Activated CD8-positive, alpha-beta T cell treated with anti-CD3 and anti-CD28 coated beads for 36 hours (primary cell): ENCODE measurements around the gene ZNF19. TPM values are rescaled to one million over a fixed set of nuclear protein-coding genes. Genes with fewer than 3 reads are reported as not detected.

Experiments
- ATAC-seq: fragments of 200-7000 bp; cut with Tn5 transposase; one replicate; pipeline ENCODE4 v1.10.0; 2021; ENCODE audit warnings: mild to moderate bottlenecking, moderate library complexity
- CTCF ChIA-PET: fragments of 350-600 bp; sonication (Branson Sonifier 250); formaldehyde crosslinking; loops from one replicate; lab custom pipeline; 2021; ENCODE audit warnings: antibody characterized with exemption; lab: Charles Lee
- POLR2A ChIA-PET: fragments of 350-600 bp; sonication (Branson Sonifier 250); formaldehyde crosslinking; loops from one replicate; lab custom pipeline; 2021; ENCODE audit warnings: antibody characterized with exemption; lab: Charles Lee
- DNase-seq: peaks from one replicate; pipeline ENCODE4 v3.0.0-alpha.2; 2020
- H3K27ac Mint-ChIP-seq: one replicate; pipeline ENCODE4 v1.8.0; 2021; ENCODE audit warnings: mild to moderate bottlenecking, mixed read lengths
- H3K27me3 Mint-ChIP-seq: one replicate; pipeline ENCODE4 v1.8.0; 2021; ENCODE audit warnings: mixed read lengths
- H3K36me3 Mint-ChIP-seq: one replicate; pipeline ENCODE4 v1.8.0; 2021; ENCODE audit warnings: low read depth, mixed read lengths
- H3K4me1 Mint-ChIP-seq: one replicate; pipeline ENCODE4 v1.8.0; 2021; ENCODE audit warnings: low read depth, mixed read lengths
- H3K4me3 Mint-ChIP-seq: one replicate; pipeline ENCODE4 v1.8.0; 2021; ENCODE audit warnings: mild to moderate bottlenecking, moderate library complexity, mixed read lengths
- H3K9me3 Mint-ChIP-seq: one replicate; pipeline ENCODE4 v1.8.0; 2021; ENCODE audit warnings: mixed read lengths
- intact Hi-C: fragments of 100-400 bp; cut with micrococcal nuclease; formaldehyde crosslinking; loops from one replicate; pipeline ENCODE4 v1.10.0; 2022
- total RNA-seq, 2 experiments: library from RNA; stranded (reverse); gene quantifications; one replicate each; pipeline ENCODE4 v1.2.3, GENCODE V29; 2021
- TF ChIP-seq, protein P1 (sequence below): fragments of 200-600 bp; IDR thresholded peaks from one replicate; pipeline ENCODE4 v1.8.0; 2022; ENCODE audit warnings: antibody characterized with exemption, mild to moderate bottlenecking

ZNF19 gene
- total RNA-seq, 2 experiments from 2014 or later, result 3.9 to 4.1 TPM

DNA sequence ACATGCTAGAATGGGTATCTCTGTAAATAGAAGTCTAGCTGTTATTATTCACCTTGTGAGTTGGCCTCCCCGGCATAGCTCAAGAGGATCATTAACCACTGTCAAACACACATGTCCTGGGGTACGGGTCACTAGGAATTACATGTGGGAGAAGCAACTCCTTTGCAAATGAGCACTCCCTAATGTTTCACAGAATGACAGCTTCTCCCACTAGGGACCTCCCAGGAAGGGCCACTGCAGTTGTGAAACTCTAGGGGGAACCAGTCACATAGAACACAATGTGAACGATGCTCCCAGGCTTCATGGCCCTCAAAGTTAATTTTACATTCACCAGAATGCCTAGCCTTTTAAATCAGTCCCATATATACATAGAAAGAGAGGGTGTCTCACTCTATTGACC lies 12.4 kb upstream of the ZNF19 start:
- intact Hi-C loops, result no loop called here
- ChIA-PET POLR2A (interaction anchor here (1.4 kb wide), 1 partner anchor 89 kb away, joined by 3 read pairs; no protein-coding TSS in a partner anchor), CTCF (interaction anchor here (0.6 to 7.1 kb wide), 6 partner anchors 22 to 110 kb away, joined by 3 to 150 read pairs (median 3); no protein-coding TSS in a partner anchor)
- no peaks in the 10 kb centered on the region for H3K36me3 Mint-ChIP-seq
- H3K4me1 Mint-ChIP-seq, result no peaks in the 10 kb centered on the region
- no peak for ATAC-seq
- no peak overlapping the region for H3K4me3 Mint-ChIP-seq
- TF ChIP-seq, protein P1, sequence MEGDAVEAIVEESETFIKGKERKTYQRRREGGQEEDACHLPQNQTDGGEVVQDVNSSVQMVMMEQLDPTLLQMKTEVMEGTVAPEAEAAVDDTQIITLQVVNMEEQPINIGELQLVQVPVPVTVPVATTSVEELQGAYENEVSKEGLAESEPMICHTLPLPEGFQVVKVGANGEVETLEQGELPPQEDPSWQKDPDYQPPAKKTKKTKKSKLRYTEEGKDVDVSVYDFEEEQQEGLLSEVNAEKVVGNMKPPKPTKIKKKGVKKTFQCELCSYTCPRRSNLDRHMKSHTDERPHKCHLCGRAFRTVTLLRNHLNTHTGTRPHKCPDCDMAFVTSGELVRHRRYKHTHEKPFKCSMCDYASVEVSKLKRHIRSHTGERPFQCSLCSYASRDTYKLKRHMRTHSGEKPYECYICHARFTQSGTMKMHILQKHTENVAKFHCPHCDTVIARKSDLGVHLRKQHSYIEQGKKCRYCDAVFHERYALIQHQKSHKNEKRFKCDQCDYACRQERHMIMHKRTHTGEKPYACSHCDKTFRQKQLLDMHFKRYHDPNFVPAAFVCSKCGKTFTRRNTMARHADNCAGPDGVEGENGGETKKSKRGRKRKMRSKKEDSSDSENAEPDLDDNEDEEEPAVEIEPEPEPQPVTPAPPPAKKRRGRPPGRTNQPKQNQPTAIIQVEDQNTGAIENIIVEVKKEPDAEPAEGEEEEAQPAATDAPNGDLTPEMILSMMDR, result no peak
- DNase-seq, result no peak
- no peaks in the 10 kb centered on the region for H3K9me3 Mint-ChIP-seq
- H3K27ac Mint-ChIP-seq, result no peak overlapping the region
- H3K27me3 Mint-ChIP-seq, result peaks cover 1% of the 10 kb centered on the region

DNA sequence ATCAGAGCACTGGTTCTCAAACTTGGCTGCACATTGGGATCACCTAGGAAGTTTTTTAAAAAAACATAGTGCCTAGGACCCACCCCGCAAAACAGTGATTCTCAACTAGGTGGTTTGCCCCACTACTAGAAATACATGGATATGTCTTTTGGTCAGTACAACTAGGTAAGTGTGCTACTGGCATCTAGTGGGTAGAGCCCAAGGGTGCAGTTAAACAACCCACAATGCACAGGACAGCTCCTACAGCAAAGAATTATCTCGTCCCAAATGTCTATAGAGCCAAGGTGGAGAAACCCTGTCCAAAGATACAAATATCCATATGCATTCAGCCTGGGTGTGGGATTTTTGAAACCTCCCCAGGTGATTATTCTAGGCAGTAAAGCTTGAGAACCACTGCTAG lies 11.8 kb upstream of the ZNF19 start:
- H3K4me3 Mint-ChIP-seq, result no peak overlapping the region
- POLR2A ChIA-PET, result interaction anchor here (1.4 kb wide), 1 partner anchor 88 kb away, joined by 3 read pairs; no protein-coding TSS in a partner anchor
- no peaks in the 10 kb centered on the region for H3K9me3 Mint-ChIP-seq
- no peak overlapping the region for H3K27ac Mint-ChIP-seq
- ATAC-seq (no peak), DNase-seq (no peak)
- TF ChIP-seq, protein P1, result no peak
- H3K36me3 Mint-ChIP-seq, result no peaks in the 10 kb centered on the region
- peaks cover 1% of the 10 kb centered on the region for H3K27me3 Mint-ChIP-seq
- intact Hi-C loops, result no loop called here
- H3K4me1 Mint-ChIP-seq, result no peaks in the 10 kb centered on the region
- CTCF ChIA-PET, result interaction anchor here (0.7 to 7.1 kb wide), 8 partner anchors 21 to 110 kb away, joined by 3 to 150 read pairs (median 8); partner anchors contain the start of gene ZNF23

DNA sequence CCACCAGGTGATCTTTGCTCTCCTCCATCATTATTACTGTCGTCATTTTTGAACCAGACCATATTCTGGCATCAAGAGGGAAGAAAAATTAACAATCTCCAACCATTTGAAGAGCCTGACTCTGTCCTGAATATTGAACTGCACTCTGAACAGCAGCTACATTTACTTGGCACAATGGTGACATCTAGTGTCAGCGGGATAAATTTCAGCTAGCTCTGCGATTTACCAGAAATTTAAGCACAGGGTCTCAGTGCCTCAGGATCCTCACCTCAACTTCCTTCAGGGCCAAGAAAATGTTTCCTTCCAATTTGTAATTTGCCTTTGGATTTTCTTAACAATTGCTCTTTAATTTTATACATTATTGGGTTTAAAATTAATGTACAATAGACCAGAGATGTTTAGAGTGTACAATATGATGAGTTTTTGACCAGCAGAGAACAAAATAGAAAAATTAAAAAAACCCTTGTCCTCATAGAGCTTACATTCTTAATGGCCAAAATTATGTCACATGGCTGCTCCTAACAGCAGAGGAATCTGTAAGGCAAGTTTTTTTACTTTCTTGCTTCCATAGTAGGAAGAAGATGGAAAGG lies 10.7 kb upstream of the ZNF19 start:
- Mint-ChIP-seq H3K9me3 (no peaks in the 10 kb centered on the region), H3K4me3 (no peak overlapping the region), H3K4me1 (no peaks in the 10 kb centered on the region), H3K36me3 (no peaks in the 10 kb centered on the region), H3K27ac (no peak overlapping the region), H3K27me3 (peaks cover 1% of the 10 kb centered on the region)
- ChIA-PET POLR2A (interaction anchor here (0.8 to 1.0 kb wide), 2 partner anchors 23 to 43 kb away, joined by 4 read pairs; no protein-coding TSS in a partner anchor), CTCF (interaction anchor here (0.7 to 7.1 kb wide), 32 partner anchors 9 to 353 kb away, joined by 3 to 150 read pairs (median 5); partner anchors contain the start of genes ZNF19 and ZNF23)
- intact Hi-C loops, result loop anchor here (1.0 kb wide), 1 partner anchor 88 kb away; no protein-coding TSS in a partner anchor
- peak; percentile 67 for DNase-seq
- peak; percentile 79 for ATAC-seq
- TF ChIP-seq, protein P1, result peak; percentile 80

DNA sequence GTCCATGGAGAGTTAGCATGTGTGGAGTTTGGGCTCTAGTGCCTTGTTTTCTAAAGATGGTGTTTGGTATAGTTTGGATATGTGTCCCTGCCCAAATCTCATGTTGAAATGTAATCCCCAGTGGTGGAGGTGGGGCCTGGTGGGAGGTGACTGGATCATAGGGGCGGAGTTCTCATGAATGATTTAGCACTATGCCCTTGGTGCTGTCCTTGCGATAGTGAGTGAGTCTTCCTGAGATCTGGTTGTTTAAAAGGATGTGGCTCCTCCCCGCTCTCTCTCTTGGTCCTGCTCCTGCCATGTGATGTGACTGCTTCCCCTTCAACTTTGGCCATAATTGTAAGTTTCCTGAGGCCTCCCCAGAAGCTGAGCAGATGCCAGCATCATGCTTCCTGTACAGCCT lies 8.9 kb upstream of the ZNF19 start:
- DNase-seq (no peak), ATAC-seq (no peak)
- Mint-ChIP-seq H3K27ac (no peak overlapping the region), H3K36me3 (no peaks in the 10 kb centered on the region), H3K4me1 (no peaks in the 10 kb centered on the region), H3K27me3 (peaks cover 1% of the 10 kb centered on the region), H3K9me3 (no peaks in the 10 kb centered on the region), H3K4me3 (no peak overlapping the region)
- ChIA-PET POLR2A (no interaction called here), CTCF (interaction anchor here (1.0 to 7.1 kb wide), 8 partner anchors 10 to 113 kb away, joined by 3 to 150 read pairs (median 14); partner anchors contain the start of gene ZNF23)
- TF ChIP-seq, protein P1, result no peak
- intact Hi-C loops, result no loop called here

DNA sequence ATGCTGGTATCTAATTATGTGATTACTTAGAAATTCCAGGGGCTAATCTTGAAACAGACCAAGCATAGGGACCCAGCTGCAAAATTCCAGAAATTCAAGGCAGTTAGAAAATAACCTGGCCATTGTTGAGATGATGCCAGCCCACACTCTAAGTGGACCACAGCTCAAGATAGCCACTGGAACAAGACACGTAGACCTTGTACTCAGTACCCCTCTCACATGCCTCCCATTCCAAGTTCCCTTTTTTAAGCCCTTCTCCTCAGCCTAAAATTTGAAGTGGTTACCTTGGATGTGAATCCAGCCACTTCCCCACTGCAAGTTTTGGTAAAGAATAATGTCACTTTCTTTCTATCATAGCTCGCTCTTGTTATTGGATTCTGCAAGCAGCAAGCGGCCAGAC lies 4.1 kb upstream of the ZNF19 start:
- Mint-ChIP-seq H3K27me3 (peaks cover 2% of the 10 kb centered on the region), H3K36me3 (no peaks in the 10 kb centered on the region), H3K27ac (no peak overlapping the region), H3K4me1 (peaks cover 4% of the 10 kb centered on the region), H3K9me3 (no peaks in the 10 kb centered on the region), H3K4me3 (no peak overlapping the region)
- ATAC-seq, result no peak
- ChIA-PET POLR2A (no interaction called here), CTCF (interaction anchor here (1.0 to 2.0 kb wide), 3 partner anchors 81 to 117 kb away, joined by 3 to 7 read pairs (median 3); no protein-coding TSS in a partner anchor)
- intact Hi-C loops, result no loop called here
- no peak for DNase-seq
- TF ChIP-seq, protein P1, result no peak
